GM18520 (cell line): ENCODE measurements around the gene NPM3.

Experiments used
- ATAC-seq: cut with Tn5 transposase; IDR thresholded peaks from one replicate; pipeline ENCODE4 v1.9.1; 2021; ENCODE audit not compliant: unreplicated experiment

NPM3 gene

DNA sequence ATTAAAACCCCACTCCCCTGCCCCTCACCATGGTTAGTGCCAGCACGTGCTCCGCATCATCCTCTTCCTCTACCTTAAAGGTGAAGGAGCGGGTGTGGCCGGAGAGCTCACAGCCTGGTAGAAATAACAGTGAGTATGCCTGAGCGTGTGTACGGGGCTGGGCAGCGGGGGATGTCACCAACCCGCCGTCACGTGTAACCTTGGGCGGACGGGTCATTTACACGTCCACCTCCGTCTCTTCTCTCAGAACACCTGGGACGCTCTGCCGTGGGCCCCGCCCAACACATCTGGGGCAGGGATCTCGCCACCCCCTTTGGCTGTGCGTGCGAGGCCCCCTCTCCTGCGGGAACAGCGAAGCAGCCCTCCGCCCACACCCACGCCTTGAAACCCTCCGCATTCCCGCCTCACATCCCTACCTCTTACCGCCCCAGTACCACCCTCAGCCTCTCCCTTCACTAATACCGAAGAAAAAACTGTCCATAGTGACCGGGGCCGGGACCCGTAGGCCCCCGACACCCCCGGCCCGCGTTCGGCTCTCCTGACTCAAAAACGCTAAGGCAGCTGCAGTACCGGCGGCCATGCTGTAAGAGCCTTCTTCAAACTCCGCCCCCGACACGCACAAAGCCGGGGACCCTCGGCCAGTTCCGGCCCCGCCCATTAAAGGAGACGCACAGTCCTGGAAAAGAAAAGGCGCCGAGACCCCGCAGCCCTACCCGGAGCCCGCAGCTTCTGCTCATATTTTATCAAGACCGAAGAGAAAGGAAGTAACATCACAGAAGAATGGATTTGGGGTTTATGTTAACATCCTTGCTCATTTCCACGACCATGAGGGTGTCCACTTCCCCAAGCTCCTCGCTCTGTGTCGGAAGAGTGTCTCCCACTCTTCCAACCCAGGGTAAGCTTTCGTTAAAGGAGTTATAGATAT lies at the start of gene NPM3:
NPM3 (minus strand) TSS at position 636 of the 925 bp plus-strand sequence; CDS start at position 580, 56 bp downstream.
- ATAC-seq, result peak; percentile 41

DNA sequence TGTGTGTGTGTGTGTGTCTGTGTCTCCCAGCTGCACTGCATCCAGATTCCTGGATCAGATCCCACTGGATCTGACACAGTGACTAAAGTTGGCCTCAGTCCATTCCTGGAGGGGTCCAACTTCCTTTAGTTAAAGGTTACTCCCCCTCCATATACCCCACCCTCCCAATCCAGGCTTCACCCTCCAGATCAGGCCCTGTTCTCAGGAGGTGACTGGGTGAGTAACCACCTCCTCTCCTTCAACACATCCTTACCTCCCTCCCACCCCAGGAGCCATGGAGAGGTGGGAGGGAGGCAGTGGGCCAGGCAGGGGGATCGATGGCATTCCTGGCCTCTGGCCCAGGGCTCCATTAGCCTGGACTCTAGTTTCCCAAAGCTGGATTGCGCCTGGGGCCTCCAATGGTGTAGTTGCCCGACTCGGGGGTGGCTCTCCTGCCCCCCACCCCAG lies 49.1 kb upstream of the NPM3 start:
- ATAC-seq, result no peak

GRCh38 chr10:101831169-101831811 lies 48.0 kb upstream of the NPM3 start:
- no peak for ATAC-seq

DNA sequence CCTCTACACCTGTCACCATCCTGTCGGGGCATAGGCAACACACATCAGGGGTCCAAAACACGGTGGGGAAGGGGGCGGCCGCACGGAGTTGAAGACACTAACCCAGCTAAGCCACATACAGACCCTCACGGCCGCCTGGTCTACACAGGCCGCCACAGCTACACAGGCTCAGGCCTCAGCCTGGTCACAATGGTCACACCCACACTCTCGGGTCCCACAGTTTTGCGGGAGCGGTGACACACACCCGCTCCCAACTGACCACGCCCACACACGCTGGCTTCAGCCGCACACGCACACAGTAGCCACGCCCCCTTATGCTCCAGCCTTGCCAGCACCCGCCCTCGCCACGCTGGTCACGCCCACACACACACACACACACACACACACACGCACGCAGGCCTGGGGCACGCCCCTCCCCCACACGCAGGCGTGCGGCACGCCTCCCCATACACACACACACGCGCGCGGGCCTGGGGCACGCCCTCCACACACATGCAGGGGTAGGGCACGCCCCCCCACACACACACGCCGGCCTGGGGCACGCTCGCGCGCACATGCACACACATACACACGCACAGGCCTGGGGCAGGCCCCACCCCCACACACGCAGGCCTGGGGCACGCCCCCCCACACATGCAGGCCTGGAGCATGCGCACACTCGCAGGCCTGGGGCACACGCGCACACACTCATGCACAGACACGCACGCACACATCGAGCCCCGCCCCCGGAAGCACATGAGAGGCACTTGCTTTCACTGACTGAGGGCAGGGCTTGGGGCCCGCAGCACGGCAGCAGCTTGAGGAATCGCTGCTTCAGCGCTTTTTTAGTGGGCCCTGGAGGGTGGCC lies 47.3 kb upstream of the NPM3 start:
- peak; percentile 54 for ATAC-seq

DNA sequence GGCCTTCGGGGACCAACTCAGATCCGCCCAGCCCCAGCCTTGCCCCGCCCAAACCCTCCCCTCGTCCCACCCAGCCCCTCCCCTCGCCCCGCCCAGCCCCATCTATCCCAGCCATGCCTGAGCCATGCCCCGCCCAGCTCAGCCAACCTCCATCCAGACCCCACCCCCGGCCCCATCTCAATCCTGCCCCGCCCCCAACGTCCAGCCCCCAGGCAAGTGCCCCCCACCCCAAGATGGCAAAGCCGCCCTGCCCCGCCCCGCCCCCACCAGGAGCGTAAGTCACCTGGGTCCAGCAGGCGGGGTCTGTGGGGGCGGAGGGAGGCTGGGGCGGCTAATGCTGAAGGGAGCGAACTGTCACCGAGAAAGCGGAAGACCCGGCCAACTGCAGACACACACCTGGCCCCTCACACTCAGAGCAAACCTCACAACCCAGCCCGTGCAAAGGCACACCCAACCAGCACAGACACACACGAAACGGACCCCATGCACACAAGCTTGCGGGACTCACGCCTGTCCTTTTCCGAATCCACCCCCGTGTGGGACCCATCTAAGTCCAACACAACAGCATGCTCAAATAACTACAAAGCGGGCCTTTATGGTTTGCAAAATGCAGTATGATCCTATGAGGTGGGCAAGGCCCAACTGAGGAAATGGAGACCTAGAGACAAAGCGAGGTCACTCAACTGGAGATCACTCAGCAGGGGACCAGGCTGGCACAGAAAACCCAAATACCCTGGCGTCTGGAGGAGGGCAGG lies 46.5 kb upstream of the NPM3 start:
- ATAC-seq, result peak; percentile 4

GRCh38 chr10:101828766-101829551 lies 45.7 kb upstream of the NPM3 start:
- ATAC-seq, result no peak

DNA sequence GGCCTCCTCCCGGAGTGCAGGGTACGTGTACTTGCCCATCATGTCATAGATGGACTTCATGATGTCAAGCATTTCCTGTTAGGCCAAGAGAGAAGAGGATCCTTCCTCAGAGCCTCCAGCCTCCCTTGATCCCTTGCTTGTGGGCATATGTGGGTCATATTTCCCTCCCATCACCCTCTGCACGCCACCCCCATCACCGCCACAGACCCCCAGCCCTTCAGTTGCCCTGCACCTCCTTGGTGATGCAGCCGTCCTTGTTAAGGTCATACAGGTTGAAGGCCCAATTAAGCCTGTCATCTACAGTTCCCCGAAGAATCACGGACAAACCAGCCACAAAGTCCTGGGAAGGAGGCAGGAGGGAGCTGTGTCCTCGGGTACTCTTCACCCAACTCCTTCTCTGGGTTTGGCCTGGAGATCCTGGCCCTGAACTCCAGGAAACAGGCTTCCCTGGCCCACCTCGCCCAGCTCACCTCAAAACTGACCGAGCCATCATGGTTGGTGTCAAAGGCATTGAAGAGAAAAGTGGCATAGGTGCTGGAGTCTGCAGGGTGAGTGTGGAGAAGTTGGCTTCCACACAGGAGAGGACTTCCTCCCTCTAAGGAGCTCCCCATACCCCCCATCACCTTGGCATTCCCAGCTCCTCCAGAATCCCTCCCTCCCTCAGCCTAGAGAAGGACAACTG lies 44.8 kb upstream of the NPM3 start:
- ATAC-seq, result no peak

DNA sequence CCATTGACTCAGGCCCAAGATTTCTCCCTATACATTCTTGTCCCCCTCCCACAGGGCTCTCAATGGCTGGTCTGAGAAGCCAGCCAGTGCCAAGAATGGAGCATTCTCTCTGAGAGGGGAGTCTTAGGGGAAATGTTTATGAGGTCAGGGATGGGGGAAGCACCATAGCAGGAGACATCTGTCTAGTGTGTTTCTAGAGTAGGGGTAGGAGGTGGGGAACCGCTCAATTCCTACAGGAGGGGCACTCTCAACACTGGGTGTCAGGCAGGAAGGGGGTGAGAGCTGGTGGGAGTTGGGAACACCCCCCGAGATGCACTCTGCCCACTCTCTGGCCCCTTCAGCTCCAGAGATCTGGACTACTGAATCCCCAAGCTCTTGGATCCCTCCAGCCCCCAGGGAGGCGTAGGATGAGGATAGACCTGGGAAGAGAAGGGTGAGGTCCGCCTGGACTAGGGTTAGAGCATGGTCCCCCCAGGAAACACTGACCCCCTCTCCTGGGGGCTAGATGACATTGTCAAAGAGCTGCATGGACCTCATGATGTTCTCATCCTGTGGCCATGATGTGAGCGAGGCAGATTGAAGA lies 43.7 kb upstream of the NPM3 start:
- no peak for ATAC-seq

- no peak for ATAC-seq
These were observed 41.5 kb upstream of the NPM3 start for GRCh38 chr10:101824736-101825135.

GRCh38 chr10:101818872-101819633 lies 35.8 kb upstream of the NPM3 start:
- peak; percentile 2 for ATAC-seq

GRCh38 chr10:101818119-101818871 lies 35.0 kb upstream of the NPM3 start, which contains the start of gene OGA:
OGA (minus strand) TSS chr10:101818444; CDS start chr10:101818022, 422 bp downstream.
- peak; percentile 88 for ATAC-seq

GRCh38 chr10:101817337-101818118 lies 34.3 kb upstream of the NPM3 start:
- ATAC-seq, result no peak

DNA sequence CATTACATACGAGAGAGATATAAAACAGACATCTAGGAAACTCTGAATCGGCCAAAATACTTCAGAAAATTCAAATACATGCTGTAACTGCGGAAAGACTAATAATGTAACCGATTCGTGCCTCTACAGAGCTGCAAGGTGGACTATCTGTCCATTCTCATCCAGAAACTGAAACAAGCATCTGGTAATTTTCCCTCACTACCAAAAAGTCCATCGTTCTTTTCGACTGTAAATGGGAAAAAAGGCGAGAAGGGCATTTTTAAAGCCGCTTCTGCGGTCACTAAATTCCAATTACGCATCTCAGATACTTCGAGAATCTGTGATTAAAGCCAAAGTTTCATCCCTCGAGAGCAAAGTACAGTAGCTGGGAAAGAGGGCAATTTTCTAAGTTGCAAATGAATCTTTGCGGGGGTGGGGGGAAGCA lies 33.7 kb upstream of the NPM3 start:
- no peak for ATAC-seq

- no peak for ATAC-seq
These were observed 33.1 kb upstream of the NPM3 start for GRCh38 chr10:101816376-101816775.

GRCh38 chr10:101814466-101815071 lies 31.3 kb upstream of the NPM3 start:
- no peak for ATAC-seq

GRCh38 chr10:101812606-101813005 lies 29.4 kb upstream of the NPM3 start:
- ATAC-seq, result no peak
